HG03439 (cell line): Measurements from ENCODE around the gene EIF4EBP2.

ENCODE experiments used
- ATAC-seq: cut with Tn5 transposase; IDR thresholded peaks from one replicate; pipeline ENCODE4 v1.9.1; 2021; ENCODE audit warnings: mild to moderate bottlenecking, moderate library complexity; ENCODE audit not compliant: unreplicated experiment

Gene EIF4EBP2

DNA sequence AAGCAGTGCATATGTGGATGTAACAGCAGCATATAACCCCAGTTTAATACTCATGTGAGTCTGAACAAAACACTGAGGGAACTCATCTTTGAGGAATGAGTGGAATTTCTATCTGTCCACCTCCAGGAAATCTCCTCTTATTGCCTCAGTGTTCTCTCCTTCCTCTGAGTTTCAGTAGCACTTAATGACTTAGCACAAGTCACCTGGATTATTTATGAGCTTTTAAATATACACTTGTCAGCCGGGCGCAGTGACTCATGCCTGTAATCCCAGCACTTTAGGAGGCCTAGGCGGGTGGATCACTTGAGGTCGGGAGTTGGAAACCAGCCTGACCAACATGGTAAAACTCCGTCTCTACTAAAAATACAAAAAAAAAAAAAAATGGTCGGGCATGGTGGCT lies 25.8 kb upstream of the EIF4EBP2 start:
- no peak for ATAC-seq

DNA sequence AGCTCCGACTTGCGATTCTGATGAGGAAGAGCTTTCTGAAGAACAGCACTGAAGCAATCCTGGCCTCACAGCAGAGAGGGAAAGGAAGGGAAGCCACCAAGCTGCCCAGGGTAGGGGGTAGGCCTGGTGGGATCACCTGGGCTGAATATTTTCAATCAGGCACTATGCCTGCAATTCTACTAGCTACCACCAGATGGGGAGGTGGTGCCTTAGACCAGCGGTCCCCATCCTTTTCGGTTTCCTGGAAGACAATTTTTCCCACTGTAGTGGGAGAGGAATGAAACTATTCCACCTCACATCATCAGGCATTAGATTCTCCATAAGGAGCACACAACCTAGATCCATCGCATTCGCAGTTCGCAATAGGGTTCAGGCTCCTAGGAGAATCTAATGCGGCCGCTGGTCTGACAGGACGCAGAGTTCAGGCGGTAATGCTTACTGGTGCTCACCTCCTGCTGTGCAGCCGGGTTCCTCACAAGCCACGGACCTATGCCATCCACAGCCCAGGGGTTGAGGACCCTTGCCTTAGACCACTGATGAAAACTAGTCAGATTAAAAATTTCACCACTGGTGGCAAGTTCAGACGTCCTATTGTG lies 24.3 kb upstream of the EIF4EBP2 start:
- ATAC-seq, result no peak

DNA sequence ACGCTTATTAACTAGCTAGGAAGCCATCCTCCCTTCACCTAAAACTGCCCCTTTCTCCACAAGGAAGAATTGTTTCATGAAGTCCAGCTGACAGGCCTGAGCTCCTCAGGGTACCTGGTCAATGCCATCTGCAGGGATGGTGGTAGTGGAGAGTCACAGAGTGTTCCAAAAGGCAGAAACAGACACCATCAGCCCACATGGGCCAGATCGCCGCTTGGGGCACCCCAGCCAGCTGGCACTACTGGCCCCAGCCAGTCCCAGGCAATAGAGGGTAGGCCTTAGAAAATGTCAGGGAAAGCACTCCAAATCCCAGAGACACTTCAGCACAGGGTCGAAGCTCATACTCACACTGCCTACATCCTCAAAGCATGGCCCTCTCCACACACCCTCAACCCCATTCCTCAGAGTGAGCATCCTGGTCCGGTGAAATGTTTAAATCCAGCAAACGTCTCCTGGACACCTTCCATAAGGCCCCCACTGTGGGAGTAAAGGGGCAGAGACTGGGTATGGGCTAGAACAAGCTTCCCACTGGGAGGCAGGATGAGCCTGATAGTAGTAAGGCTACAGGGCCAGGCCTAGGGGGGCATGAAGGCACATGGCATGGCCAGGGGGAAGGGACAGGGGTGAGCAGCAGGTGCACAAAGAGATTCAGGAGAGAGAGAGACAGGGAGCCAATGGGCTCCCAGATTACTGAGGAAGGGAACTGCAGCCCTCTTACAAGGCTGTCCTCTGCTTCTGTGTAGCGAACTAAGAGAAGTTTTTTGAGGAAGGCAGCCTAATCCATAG lies 23.4 kb upstream of the EIF4EBP2 start:
- ATAC-seq, result no peak

DNA sequence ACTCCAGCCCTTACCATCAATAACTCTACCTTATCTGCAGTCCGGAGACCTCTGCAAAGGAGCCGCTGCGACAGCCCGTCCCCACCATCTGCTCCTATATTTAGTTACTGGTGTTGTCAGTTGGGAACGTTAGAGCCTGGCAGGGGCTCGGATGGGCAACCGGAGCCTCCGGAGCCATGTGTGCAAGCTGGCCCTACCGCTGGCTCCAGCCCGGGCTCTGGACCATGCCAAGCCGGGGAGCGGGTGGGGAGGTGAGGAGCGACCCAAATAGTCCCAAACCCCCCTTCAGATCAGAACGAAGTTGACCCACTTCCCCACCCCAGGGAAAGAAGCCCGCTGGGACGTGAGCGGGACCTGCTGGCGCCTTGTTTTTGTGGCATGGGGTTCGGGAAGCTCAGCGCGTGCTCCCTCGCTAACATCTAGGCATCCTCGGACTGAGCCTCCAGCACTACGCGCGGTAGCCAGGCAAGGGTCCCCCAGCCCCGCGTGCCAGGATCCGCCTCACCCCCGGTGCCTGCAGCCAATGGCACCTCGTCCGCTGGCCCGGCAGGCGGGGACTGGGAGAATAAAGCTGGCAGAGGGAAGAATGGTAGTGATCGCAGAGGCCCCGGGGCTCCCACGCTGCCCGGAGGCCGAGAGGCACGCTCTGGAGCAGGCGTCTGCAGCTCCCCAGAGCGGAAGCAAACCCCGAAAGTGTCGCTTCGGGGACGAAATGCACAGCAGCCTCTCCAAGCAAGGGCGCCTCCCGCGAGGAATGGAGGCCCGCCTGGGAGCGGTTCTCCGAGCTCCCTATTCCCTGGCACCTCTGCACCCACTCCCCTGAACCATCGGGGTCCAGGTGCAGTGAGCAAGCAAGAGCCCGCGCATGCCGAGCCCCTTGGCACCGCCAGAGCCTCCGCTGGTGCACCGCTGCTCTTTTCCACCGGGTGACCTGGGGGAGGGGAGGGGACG lies 22.2 kb upstream of the EIF4EBP2 start:
- ATAC-seq, result peak; percentile 41

DNA sequence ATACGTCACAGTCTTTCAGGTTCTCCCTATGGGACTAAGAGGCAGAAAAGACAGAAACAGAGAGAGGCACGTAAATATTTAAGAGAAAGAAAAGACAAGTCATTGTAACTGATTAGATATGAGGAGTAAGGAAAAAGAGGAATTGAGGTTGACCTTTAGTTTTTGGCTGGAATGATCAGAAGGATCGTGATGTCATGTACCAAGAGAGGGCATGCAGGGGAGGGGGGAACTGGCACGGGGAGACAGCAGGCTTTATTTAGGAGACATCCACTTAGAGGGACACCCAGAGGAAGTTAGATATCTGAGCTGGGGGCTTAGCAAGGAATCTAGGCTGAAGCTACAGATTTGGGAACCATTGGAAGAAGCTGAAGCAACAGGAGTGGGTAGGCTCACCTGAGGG lies 12.3 kb upstream of the EIF4EBP2 start:
- ATAC-seq, result no peak

DNA sequence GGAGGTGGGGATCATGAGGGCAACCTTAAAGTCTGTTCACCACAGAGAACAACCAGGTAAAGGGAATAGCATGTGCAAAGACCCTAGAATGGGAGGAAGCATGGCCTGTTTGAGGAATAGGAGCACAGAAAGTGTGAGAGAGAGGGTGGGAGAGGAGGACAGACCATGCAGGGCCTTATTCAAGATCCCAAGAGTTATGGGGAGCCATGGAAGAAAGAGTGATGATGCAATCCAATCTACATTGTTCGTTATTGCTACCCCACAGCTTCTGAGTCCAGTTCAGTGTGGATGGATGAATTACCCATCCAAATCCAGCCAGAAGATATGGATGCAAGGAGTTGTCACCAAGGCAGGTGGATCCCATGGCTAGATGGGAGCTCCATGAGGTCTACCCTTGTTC lies 7.8 kb upstream of the EIF4EBP2 start:
- ATAC-seq, result no peak

DNA sequence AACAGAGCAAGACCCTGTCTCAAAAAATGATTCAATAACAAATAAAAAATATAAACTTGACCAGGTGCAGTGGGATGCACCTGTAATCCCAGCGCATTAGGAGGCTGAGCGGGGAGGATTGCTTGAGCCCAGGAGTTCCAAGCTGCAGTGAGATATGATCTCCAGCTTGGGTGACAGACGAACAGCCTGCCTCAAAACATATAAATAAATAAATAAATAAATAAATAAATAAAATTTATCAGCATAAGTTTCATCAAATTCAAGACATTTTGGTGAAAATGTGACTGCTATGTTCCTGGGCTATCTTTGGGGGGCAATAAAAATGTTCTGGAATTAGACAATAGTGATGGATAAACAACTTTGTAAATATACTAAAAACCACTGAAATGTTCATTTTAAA lies 4.8 kb upstream of the EIF4EBP2 start:
- no peak for ATAC-seq

DNA sequence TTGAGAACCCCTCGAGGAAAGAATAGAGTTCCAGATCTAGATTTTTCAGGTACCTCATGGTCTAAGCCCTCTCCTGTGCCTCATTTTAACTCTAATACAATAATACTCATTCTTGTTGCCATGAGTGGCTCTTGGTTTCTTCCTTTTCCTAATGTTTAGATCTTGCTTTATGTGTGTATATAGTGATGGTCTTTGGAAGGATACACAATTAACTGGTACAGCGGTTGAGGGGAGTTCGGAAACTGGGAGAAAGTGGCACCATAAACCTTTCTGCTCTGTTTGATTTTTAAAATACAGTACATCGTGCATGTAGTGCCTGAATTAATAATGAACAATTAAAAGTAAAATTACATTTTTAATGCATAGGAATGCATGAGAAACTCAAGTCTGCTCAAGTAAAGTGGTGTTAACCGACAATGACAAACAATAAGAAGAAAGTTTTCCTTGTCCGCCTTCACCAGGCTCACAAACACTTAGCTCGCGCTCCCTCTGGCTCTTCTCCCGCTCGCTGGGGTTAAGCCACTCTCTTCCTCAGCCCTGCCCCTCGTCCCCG lies 386 bp upstream of the EIF4EBP2 start:
- no peak for ATAC-seq

DNA sequence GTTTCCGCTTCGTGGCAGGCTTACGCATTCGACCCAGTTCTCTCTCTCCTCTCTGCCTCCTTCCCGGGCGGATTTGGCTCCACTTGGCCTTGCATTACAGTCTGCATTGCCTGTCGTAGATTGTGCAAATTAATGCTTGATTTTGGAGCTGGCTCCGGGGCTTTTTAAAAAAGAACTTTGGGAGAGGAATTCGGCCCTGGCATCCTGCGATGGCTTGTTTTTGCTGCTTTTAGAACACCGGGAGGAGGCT lies 767 bp downstream of the EIF4EBP2 start:
- ATAC-seq, result no peak

DNA sequence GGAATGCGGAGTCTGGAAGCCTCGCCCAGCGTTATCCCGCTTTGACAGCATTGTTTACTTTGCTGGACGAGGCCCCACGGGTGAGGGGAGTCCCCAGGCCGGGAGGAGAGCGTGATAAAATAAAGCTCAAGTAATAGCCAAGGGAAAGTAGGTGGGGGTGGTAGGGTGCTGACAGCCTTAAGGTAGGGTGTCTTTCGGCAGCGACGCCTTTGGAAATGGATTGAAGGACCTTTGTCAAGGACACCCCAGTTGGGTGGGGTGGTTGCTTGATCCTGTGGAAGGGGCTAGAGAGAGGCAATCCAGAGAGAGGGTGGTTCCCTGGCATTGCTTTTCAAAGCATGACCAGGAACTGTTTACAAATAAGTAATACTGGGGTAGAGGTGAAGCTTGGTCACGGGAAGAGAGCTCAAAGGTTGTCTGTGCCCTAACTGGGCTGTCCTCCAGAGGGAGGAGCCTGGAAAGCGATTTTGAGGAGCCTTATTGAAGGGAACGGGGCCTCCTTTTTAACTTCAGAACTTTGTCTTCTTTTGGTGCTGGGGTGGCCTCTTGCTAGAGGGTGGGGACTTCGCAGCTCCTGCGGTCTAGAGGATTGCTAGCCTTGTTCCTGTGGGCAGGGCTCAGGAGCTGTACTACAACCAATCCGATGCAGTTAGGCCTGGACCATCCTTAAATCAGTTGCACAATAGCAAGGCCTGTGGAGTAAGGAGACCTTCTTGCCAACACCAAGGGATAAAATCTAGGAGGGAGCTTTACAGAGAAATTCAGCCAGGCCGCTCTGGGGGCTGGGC lies 1.3 kb downstream of the EIF4EBP2 start:
- ATAC-seq, result no peak

DNA sequence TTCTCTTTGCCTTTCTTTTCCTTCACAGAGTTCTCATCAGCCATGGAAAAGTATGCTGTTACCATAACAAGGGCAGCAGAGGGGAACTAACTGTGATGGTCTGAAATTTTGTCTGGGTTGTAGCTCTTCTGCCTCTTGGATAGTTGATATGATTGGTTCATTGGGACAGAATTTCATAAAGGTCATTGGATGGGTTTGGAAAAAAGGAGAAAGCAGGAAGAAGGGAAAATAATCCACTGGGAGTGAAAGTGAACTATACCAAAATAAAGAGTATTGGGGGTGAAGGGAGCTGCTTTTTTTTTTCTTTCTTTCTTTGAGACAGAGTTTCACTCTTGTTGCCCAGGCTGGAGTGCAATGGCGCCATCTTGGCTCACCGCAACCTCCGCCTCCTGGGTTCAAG lies 5.8 kb downstream of the EIF4EBP2 start:
- no peak for ATAC-seq

DNA sequence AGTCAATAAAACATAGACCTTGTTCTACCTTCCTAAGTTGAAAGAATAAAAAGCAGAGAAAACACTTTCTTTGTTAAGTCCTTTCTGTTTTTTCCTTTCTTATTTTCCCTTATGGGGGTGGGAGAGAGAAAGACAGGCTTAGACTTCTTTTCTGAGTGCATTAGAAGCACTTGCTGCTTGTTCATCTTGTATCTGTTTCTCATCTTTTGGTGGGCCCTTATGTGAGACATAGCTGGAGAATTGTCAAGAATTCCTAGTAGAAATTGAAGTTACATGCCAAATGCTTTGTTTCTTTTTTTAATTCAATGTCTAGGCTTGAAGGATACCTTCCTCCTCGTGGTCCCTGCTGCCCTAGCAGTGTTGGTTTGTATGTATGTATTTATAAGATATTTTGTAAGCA lies 6.7 kb downstream of the EIF4EBP2 start:
- no peak for ATAC-seq

DNA sequence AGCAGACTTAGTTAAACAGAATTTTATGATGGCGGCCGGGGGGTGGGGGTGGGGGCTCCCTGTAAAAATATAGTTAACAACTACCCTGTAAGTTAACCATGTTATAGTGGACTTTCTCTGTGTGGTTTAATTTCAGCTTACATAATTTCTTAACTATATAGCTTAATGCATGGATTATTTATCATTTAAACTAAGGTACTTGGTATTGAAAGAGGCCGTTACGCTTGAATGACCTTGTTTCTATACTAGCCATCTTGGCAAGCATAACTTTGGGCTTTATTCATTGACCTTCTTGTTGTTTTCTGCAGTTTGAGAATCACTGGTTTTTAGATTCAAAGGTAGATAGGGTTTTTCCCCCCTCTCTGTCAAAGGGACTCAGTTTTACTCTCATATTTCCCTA lies 8.4 kb downstream of the EIF4EBP2 start:
- ATAC-seq, result no peak

DNA sequence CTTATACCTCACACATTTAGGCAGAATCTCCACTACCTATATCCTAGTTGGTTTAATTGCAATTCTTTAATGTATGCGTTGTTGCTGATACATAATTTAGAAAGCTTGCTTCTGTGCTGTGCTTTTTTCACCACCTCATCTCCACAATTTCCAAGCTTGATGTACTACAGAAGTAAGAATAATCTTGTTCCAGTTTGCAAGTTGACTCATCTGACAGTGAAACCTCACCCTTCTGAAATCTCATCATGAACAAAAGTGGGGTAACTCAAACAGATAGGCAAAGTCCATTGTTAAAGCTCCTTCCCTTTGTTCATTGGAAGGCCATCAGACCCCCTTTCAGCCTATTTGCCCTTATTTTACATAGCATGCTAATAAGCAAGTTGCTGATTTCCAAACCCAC lies 13.6 kb downstream of the EIF4EBP2 start:
- ATAC-seq, result no peak

DNA sequence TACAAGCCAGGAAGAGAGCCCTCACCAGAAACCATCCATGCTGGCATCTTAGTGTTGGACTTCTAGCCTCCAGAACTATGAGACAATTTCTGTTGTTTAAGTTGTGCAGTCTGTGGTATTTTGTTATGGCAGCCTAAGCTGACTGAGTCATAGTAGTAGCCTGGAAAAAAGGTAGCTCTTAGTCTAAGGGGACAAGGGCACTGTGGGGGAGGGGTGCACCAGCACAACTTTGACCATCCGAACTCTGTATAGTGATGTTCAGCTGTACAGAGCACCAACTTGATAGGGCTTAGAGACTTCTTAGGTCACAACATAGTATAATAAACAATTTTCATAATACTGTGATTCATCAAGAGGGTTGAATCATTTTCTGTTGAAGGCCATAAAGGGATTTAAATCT lies 14.3 kb downstream of the EIF4EBP2 start:
- no peak for ATAC-seq

DNA sequence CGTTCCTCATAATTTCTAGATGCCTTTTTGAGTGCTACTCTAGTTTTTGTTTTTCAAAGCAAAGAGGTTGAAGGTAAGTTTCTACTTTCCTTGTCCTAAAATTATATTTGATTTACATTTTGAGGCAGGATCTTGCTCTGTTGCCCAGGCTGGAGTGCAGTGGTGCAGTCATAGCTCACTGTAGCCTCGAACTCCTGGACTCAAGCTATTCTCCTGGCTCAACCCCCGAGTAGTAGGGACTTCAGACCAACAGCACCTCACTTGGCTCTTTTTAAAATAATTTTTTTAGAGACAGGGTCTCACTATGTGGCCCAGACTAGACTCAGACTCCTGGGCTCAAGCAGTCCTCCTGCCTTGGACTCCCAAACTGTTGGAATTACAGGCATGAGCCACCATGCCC lies 14.8 kb downstream of the EIF4EBP2 start:
- ATAC-seq, result no peak

DNA sequence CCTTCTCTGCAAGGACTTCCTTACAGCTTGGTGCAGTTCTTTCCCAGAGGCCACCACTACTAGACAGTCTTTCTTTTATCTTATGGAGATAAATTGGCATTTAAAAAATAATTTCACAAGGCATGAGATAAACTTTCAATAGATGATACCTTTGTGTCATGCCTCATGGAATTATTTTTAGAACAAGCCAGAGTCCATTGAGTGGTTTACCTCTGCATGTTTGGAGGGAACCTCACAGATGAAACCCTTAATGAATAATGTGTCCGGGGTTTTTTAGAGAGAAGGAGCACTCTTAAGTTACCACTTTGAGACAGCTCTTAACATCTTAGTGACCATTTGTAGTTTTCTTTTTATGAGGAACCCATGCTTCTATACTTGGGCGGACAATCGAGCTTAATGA lies 20.4 kb downstream of the EIF4EBP2 start:
- ATAC-seq, result no peak

DNA sequence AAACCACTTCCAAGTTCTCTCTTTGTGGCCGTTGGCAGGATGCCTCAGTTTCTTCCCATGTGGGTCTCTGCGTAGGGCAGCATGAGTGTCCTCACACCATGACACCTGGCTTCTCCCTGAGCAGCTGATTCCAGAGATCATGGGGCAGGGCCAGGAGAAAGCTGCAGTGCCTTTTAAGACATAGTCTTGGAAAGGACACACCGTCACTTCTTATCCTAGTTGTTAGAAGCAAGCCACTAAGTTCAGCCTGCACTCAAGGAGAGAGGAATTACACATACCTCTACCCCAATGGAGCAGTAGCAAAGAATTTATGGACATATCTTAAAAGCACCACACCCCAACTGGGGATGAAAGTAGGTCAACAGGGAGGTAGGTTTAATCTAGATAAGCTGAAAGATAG lies 21.2 kb downstream of the EIF4EBP2 start:
- no peak for ATAC-seq

DNA sequence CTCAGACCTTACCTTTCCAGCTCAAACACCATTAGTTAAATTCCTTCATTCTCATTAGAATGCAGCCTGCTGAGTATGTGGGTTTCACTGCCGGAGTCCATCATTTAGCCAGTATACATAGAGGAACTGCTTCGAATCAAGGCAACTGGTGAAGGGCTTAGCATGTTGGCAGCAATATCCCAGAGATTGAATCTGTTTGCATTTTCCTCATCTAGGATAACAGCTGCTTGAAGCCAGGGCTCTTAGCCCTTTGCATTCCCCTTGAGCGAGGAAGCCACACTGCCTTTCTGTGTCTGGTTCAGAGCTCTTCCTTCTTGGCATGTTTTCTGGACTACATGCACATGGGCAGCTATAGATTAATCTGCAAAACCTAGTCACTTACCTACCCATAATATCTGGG lies 22.9 kb downstream of the EIF4EBP2 start:
- no peak for ATAC-seq

DNA sequence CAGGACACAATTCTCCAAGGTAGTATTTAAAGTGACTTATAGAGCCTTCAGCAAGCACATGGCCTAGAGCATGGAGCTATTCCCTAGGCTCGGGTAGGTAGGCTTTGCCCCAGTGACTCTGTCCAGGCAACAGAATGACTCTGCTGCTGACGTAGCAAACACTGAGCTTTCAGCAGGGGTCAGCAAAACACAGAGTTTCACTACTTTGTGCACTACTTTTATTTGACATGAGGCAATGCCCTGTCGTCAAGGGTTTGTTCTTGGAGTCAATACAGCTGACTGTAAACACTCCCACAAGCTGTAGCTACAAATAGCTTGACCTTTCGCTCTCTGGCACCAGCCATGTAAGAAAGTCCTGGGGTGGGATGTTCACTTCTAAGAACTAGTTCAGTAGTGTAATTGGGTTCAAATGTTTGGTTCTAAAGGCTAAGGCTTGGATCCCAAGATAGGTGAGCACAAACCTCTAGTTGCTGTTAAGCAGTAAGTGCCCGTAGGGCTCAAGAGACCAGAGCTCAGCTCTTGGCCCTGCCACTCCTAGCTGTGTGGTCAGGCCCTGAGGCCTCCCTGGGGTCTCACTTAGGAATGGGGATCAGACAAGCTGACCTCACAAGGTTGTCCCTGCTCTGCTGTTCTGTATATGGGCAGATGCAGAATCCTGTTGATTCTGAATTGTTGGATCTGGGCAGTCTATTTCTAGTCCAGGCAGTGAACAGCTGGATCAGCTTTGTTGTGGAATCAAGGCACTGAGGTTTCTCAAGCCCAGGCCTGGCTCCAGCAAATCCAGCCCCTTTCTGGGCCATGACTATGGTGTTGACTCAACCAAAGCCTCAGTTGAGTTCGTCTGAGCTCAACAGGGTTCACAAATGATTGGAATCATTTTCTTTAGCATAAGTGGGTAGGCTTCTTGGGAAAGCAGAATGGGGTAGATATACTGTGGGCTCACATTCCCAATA lies 26.8 kb downstream of the EIF4EBP2 start:
- ATAC-seq, result no peak
